22Rv1 (cell line): ENCODE measurements around the gene BABAM2.

Experiments
- CTCF ChIP-seq: fragments of 450-650 bp; IDR thresholded peaks from 2 replicates; pipeline ENCODE4 v1.5.1; 2017; ENCODE audit warnings: mild to moderate bottlenecking
- ZFX ChIP-seq: fragments of 450-650 bp; IDR thresholded peaks from 2 replicates; pipeline ENCODE4 v1.6.1; 2017; ENCODE audit warnings: antibody characterized with exemption, borderline replicate concordance

GRCh38 chr2:28102455-28102874 is 211.9 kb downstream of the BABAM2 start:
- TF ChIP-seq CTCF (no peak), ZFX (no peak)
